ENCODE measurements around the gene MINDY4.

MINDY4 gene

DNA sequence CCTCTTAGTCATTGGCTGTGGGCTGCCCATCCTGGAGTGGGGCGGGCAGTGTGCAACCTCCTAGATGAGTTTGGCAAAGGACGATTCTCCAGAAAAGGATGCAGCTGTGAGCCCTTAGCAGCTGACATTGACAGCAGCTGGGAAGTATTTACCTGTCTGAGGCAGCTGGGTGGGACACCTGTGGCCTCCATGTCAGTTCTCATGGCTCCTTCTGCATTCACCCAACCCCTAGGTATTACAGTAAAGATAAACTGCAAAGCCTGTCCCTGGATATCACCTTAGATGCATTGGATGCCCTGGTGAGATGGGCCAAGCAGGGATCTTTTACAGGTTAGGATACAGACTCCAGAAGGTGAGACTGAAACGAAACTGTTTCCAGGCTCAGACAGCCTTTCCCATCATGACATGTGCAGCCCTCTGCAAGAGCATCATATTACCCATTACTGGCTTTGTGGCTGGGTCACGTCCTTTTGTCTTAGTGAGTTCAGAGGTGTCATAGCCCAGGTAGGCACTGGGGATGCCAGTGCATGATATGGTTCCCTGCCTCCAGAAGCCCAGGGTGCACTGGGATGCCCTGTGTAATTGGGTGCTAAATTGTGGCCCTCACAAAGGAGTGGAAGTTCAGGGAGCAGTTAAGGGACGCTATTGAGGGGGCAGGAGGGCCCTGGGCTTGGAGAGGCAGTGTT is 28.9 kb downstream of the MINDY4 start:
- in situ Hi-C loops (cut with MboI; ENCODE audit: low sequenced_read_pairs) = loop anchor here (10.0 kb wide), 2 partner anchors 175 to 325 kb away; no protein-coding TSS in a partner anchor

DNA sequence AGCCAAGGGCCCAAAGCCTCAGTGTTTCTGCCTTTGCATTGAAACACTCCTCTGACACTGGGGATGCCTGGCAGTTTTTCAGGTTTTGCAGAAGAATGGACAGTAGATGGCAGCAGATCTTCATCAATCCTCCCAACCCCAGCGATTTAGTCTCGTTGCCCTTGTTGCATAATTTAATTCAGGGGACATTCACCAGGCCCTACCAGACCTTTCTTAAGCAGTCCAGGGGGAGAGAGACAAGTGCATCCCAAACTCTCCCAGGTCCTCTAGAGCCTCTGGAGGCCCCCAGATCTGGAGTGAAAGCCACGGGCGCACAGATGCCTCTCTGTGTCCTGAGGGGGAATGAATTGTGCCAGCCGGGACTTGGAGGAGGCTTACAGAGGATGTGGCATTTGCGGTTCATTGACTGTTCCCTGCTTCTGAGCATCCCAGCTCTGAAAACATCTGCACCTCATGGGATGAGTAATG is 29.6 kb downstream of the MINDY4 start:
- in situ Hi-C loops (cut with MboI; ENCODE audit: low sequenced_read_pairs) = loop anchor here (10.0 kb wide), 2 partner anchors 174 to 324 kb away; no protein-coding TSS in a partner anchor

DNA sequence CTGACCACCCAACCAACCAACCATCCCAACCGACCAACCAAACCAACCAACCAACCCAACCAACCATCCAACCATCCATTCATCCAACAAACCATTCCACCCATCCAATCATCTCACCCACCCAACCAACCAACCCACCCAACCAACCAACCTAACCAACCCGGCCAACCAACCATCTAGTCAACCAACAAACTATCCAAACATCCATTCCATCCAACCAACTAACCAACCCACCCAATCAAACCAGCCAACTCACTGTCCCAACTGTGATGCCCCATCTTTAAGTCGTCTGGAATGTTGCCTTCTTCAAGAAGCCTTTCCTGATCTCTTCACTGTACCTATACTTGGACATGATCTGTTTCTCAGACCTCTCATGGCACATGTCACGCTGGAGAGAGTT is 31.6 kb downstream of the MINDY4 start:
- in situ Hi-C loops (cut with MboI; ENCODE audit: low sequenced_read_pairs) = loop anchor here (10.0 kb wide), 2 partner anchors 172 to 322 kb away; no protein-coding TSS in a partner anchor

DNA sequence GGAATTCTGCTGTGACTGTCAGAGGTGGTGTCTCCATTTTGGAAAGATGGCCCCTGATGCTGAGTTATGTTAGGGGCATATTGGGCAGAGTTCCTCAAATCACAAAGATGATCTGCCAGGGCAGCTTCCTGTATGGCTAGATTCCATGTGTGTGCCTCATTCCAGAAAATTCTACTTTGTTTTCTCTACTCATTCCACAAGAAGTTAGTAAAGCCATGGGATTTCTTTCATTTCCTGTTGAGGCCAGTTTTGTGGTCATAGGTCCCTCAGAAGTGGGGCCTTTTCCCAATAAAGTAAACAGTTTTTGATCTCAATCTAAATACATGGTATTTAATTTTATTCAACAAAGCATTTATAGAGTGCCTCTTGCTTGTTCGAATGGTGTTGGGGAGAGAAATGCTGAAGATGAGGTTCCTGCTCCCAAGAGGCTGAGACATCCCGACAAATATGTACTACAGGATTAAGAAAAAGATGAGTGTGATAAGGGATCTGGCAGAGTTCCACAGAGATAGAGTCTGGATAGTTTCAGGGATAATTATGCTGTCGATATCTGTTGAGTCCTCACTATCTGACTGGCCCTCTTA is 33.0 kb downstream of the MINDY4 start:
- in situ Hi-C loops (cut with MboI; ENCODE audit: low sequenced_read_pairs) = loop anchor here (10.0 kb wide), 2 partner anchors 171 to 321 kb away; no protein-coding TSS in a partner anchor

DNA sequence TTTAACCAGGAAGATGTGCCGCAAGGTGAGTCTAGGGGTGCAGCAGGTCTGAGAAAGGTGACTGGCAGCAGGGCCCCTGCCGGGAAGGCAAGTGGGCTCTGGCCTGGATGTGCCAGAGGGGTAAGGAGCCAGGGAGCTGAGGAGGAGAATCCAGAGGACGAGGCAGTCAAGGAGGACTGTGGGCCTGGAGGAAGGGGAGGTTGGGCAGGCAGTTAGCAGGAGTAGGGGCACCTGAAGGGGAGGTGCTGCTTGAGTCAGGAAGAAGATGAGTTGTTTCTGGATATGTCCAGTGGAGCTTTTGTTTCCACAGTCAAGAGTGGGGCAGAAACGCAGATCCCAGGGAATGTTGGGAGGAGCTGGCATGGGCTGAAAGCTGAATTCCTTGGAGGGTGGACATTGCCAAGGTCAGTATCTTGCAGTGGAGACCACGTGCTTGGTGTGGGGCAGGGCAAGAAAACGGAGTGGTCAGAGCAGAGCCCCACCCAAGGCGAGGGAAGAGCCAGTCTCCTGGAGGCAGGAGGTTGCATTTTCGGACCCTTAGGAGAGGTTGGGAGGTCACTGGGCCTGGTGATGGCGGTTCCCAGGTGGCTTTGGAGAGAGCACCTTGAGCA is 34.0 kb downstream of the MINDY4 start:
- in situ Hi-C loops (cut with MboI; ENCODE audit: low sequenced_read_pairs) = loop anchor here (10.0 kb wide), 2 partner anchors 170 to 320 kb away; no protein-coding TSS in a partner anchor

DNA sequence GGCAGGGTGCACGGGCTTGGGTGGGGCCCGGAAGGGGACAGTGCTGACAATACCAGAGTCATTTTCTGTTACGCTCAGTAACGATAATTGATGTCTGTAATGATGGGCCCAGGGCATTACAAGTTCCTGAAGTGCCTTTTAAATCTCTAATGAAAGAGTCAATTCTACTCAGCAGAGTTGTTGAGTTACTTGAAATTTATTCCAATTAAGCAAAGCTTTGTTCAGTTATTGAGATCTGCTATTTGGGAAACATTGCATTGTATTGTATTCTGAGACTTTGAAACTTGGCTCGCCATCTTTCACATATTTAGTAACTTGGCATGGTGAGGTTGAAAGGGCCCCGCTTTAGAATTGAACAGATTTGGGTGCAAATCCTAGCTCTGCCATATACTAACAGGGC is 34.7 kb downstream of the MINDY4 start:
- in situ Hi-C loops (cut with MboI; ENCODE audit: low sequenced_read_pairs) = loop anchor here (10.0 kb wide), 2 partner anchors 169 to 319 kb away; no protein-coding TSS in a partner anchor

DNA sequence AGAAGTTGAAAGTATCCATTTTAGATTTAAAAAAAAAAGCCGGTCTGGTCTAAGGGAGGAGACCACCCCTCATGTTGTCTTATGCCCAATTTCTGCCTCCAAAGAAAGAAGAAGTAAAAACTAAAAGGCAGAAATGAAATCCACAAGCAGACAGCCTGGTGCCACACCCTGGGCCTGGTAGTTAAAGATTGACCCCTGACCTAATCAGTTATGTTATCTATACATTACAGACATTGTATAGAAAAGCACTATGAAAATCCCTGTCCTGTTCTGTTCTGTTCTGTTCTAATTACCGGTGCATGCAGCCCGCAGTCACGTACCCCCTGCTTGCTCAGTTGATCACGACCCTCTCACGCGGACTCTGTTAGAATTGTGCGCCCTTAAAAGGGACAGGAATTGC is 36.3 kb downstream of the MINDY4 start:
- in situ Hi-C loops (cut with MboI; ENCODE audit: low sequenced_read_pairs) = loop anchor here (10.0 kb wide), 2 partner anchors 167 to 317 kb away; no protein-coding TSS in a partner anchor

DNA sequence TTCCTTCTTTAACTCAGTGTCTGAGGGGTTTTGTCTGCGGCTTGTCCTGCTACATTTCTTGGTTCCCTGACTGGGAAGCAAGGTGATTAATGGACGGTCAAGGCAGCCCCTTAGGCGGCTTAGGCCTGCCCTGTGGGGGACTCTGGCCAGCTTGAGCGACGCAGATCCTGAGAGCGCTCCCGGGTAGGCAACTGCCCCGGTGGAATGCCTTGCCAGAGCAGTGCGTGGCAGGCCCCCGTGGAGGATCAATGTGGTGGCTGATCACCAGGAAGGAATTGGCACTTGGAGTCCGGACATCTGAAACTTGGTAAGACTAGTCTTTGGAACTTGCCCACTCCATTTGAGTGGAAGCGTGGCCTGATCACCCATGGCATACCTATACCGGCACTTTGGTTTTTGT is 36.7 kb downstream of the MINDY4 start:
- in situ Hi-C loops (cut with MboI; ENCODE audit: low sequenced_read_pairs) = loop anchor here (10.0 kb wide), 2 partner anchors 167 to 317 kb away; no protein-coding TSS in a partner anchor

- in situ Hi-C loops (cut with MboI; ENCODE audit: low sequenced_read_pairs) = no loop called here
Measured at GRCh38 chr7:30810986-30811385, 39.8 kb downstream of the MINDY4 start.

GRCh38 chr7:30812676-30813075 is 41.5 kb downstream of the MINDY4 start:
- in situ Hi-C loops (cut with MboI; ENCODE audit: low sequenced_read_pairs) = no loop called here

- in situ Hi-C loops (cut with MboI; ENCODE audit: low sequenced_read_pairs) = no loop called here
Measured at GRCh38 chr7:30813466-30813865, 42.2 kb downstream of the MINDY4 start.

DNA sequence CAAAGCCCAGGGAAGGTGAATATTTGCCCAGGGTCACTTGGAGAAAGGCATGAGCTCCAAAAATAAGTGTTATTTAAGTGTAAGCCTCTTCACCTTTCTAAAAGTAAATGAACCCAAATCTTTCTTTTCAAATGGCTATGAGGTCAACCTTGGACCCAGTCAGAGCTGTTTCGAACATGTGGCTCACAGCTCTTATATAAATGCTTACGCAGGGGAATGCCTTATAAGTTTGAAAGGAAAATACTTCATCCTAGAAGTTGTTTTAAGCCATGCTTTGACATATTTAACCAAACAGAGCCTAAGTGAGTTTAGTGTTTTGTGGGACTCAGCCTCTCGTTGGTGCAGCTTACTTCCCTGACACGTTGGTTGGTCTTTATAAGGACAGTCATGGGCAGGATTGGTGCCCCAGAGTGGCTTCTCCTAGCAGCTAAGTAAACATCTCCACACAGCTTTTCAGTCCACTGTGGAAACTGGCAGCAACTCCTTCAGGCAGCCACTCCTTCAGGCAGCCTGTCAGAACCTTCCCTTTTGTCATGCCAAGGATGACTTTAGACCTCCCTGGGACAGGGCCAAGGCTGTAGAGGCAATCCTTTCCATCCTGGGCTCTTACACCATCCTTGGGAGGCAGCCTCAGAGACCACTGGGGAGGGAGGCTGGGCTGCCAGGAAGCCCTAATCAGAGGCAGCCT is 43.6 kb downstream of the MINDY4 start:
- in situ Hi-C loops (cut with MboI; ENCODE audit: low sequenced_read_pairs) = no loop called here

- in situ Hi-C loops (cut with MboI; ENCODE audit: low sequenced_read_pairs) = no loop called here
Measured at GRCh38 chr7:30815388-30815854, 44.2 kb downstream of the MINDY4 start.

DNA sequence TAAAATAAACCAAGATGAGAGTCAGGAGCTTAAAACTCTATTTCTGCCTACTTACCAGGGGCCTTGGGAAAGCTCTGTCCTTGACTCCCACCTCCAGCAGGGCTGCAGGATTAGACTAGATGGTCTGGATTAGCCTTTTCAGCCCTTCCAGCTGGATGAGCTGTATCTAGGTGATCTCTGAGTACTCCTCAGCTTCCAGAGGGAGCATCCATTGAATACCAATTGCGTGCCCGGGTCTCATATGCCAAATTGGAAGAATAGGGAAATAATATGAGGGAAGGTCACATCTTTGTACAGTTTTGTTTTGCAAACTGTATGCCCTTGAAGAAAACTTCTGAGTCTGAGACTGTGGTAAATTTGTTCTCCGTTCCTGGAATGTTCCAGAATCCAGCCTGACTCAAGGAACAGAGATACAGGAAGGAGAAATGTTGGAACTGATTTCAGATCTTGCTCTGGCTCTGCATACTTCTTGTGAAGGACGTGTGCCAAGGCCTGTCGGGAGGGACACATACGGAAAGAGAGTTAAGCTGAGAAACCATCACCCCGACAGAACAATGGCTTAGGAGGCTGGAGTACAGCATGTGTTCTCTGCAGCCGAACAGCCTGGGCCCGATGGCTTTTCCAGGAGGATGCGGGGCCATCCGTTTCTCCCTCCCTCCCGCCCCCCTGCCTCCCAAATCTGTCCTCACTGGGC is 44.9 kb downstream of the MINDY4 start:
- in situ Hi-C loops (cut with MboI; ENCODE audit: low sequenced_read_pairs) = no loop called here

DNA sequence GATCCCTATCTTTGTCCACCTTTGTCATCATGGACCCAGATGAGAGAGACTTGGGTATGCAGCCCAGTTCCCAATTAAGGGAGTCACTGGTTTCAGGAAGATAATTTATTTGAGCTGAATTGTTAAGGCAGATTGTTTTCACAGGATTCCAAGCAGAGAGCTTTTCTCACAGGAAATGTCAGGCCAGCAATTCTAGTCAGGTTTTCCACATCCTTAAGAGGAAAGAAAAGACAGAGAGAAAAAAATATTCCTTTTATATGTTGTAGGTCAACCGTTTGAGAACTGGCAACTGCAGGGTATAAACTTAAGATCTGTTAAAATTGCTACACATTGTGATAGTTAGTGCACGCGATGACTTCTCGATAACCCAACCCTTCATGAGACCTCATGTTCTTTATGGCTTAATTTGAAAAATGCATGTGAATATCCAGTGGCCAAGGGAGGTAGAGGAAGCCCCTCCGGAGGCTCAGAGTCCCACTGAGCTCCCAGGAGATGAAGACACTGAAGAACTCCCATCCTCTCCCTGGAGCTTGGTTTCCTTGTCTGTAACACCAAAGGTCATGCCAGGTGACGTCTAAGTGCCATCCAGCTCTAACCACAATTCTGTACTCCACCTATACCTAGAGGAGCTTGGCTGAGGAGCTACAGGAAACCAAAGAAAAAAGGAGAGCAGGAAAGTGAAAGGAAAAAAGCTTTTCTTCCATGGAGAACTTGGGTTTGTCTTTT is 45.6 kb downstream of the MINDY4 start:
- in situ Hi-C loops (cut with MboI; ENCODE audit: low sequenced_read_pairs) = no loop called here

DNA sequence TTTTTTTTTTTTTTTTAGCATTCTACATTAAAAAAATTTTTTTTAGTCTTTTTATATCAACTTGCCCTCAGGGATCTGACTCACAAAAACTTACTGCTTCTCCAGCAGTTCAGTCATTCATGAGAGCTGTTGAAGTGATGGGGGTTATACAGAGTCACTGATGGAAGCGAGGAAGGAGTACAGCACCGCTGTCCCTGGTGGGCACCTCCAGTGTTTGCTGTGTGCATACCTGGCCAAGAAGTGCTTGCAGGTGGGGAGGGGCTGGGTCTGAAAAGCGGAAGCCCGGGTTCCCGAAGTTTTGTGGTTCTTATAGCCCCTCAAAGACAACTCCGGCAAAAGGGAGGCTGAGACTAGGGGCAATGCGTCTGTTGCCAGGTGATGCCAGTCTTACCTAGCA is 46.2 kb downstream of the MINDY4 start:
- in situ Hi-C loops (cut with MboI; ENCODE audit: low sequenced_read_pairs) = no loop called here

- in situ Hi-C loops (cut with MboI; ENCODE audit: low sequenced_read_pairs) = no loop called here
Measured at GRCh38 chr7:30824821-30825720, 53.9 kb downstream of the MINDY4 start.

DNA sequence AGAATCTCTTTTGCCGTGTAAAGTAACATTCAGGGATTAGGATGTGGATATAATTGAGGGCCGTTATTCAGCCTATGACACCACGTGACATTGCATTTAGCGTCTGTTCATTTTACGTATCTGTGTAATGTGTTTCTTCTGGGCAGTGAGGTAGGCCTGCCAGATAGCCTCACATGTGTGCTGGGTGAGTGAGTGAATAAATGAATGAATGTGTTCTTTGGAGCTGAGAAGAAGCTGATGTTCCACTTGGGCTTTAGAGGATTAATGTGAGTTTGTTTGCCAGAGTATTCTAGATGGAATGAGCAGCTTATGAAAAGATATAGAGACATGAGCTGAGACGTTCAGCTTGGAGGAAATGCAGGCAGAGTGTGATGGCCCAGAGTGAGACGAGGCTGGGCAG is 55.0 kb downstream of the MINDY4 start:
- in situ Hi-C loops (cut with MboI; ENCODE audit: low sequenced_read_pairs) = no loop called here

DNA sequence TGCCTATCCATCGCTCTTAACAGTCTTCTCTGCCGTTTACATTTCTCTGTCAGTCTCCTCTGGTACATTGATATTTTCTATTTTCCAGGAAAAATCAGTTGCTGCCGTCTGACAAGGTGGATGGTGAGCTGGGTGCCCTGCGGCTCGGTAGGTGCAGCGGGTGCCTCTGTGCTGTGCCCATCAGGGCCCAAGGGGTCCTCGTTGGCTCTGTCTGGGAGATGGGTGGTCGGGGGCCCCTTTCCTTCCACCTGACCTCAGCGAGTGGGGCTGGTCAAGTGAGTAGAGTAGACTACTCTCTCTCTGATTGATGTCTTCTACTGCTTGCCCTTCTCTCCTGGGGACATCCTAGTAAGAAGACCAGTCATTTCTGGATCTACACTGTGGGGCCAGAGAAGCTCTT is 57.4 kb downstream of the MINDY4 start:
- in situ Hi-C loops (cut with MboI; ENCODE audit: low sequenced_read_pairs) = no loop called here
